ENCODE measurements around the gene TBC1D1.

Gene TBC1D1

DNA sequence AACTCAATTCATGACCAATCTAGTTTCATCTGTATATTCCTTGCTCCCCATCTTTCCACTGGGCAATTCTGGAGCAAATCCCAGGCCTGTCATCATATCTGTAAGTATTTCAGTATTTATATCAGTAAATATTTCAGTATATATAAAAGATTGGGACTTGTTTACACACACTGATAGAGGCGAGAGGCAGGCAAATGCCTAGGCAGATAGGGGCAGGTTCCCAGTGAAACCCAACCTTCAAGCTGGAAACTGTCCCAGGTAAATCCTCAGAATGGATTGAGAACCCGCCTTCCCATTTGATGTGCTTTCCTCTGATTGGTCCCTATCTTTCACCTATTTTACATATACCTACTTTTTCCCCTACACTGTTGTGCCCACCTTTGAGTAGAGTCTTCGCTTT lies 23.8 kb upstream of the TBC1D1 start:
- H3K23ac ChIP-seq (ENCODE audit: low read length in 2 of 2): no peak overlapping the region
- no peak overlapping the region for H3K4me3 ChIP-seq (ENCODE audit: insufficient read depth in 1 of 2, low read depth in 1 of 2, low read length in 2 of 2)
- peaks cover 5 to 9% of the 10 kb centered on the region in 2 experiments for H3K36me3 ChIP-seq (ENCODE audit: control insufficient read depth in 1 of 2, insufficient read depth in 2 of 2, low read depth in 1 of 2, low read length in 2 of 2)
- no peak overlapping the region for H3K4me2 ChIP-seq (ENCODE audit: low read length, poor library complexity, severe bottlenecking)
- H2BK5ac ChIP-seq (ENCODE audit: low read depth, low read length, poor library complexity, severe bottlenecking): no peak overlapping the region
- H3K14ac ChIP-seq (ENCODE audit: low read length in 2 of 2): no peak overlapping the region
- H3K4me1 ChIP-seq (ENCODE audit: control insufficient read depth, insufficient read depth, low read depth, low read length): no peaks in the 10 kb centered on the region
- H3K18ac ChIP-seq (ENCODE audit: low read depth in 1 of 2, low read length in 2 of 2): no peak overlapping the region
- H2BK12ac ChIP-seq (ENCODE audit: low read length in 2 of 2): no peak overlapping the region
- H3K27me3 ChIP-seq (ENCODE audit: control insufficient read depth in 1 of 2, insufficient read depth in 1 of 2, low read length in 2 of 2): no peaks in the 10 kb centered on the region
- H4K8ac ChIP-seq (ENCODE audit: low read length): no peak overlapping the region
- no peak overlapping the region for H2BK15ac ChIP-seq (ENCODE audit: low read depth, poor library complexity, severe bottlenecking)
- no peaks in the 10 kb centered on the region for H3K79me1 ChIP-seq (replicated peaks; ENCODE audit: low read length, poor library complexity, severe bottlenecking)
- WGBS: over 99% methylated on average over 3 of the region's 3 CpGs
- H3K4ac ChIP-seq (ENCODE audit: low read depth in 1 of 2, low read length in 2 of 2): no peak overlapping the region
- no peak overlapping the region for H2BK120ac ChIP-seq (ENCODE audit: low read depth, low read length)
- no peak overlapping the region for H3K9ac ChIP-seq (ENCODE audit: low read length)
- H3K27ac ChIP-seq (ENCODE audit: low read length, poor library complexity, severe bottlenecking): no peak overlapping the region
- H2AFZ ChIP-seq (ENCODE audit: low read depth, low read length): no peak overlapping the region
- no peak overlapping the region for H2AK5ac ChIP-seq (ENCODE audit: low read length, severe bottlenecking)
- no peak for DNase-seq
- H4K91ac ChIP-seq (ENCODE audit: low read length): no peak overlapping the region
- no peaks in the 10 kb centered on the region for H3K9me3 ChIP-seq (ENCODE audit: control insufficient read depth, low read length)

- no peaks in the 10 kb centered on the region for H3K27me3 ChIP-seq (ENCODE audit: control insufficient read depth in 1 of 2, insufficient read depth in 1 of 2, low read length in 2 of 2)
- H3K27ac ChIP-seq (ENCODE audit: low read length, poor library complexity, severe bottlenecking): no peak overlapping the region
- no peak for DNase-seq
- no peak overlapping the region for H2BK12ac ChIP-seq (ENCODE audit: low read length in 2 of 2)
- no peak overlapping the region for H3K4ac ChIP-seq (ENCODE audit: low read depth in 1 of 2, low read length in 2 of 2)
- no peak overlapping the region for H2AK5ac ChIP-seq (ENCODE audit: low read length, severe bottlenecking)
- WGBS: 96% methylated on average over 4 of the region's 4 CpGs
- H3K18ac ChIP-seq (ENCODE audit: low read depth in 1 of 2, low read length in 2 of 2): no peak overlapping the region
- no peak overlapping the region for H4K8ac ChIP-seq (ENCODE audit: low read length)
- no peak overlapping the region for H3K4me2 ChIP-seq (ENCODE audit: low read length, poor library complexity, severe bottlenecking)
- H3K9ac ChIP-seq (ENCODE audit: low read length): no peak overlapping the region
- no peaks in the 10 kb centered on the region for H3K4me1 ChIP-seq (ENCODE audit: control insufficient read depth, insufficient read depth, low read depth, low read length)
- H3K9me3 ChIP-seq (ENCODE audit: control insufficient read depth, low read length): no peaks in the 10 kb centered on the region
- H3K79me1 ChIP-seq (replicated peaks; ENCODE audit: low read length, poor library complexity, severe bottlenecking): no peaks in the 10 kb centered on the region
- H2BK15ac ChIP-seq (ENCODE audit: low read depth, poor library complexity, severe bottlenecking): no peak overlapping the region
- H2AFZ ChIP-seq (ENCODE audit: low read depth, low read length): no peak overlapping the region
- H3K36me3 ChIP-seq (ENCODE audit: control insufficient read depth in 1 of 2, insufficient read depth in 2 of 2, low read depth in 1 of 2, low read length in 2 of 2): peaks cover 3% of the 10 kb centered on the region in 2 experiments
- no peak overlapping the region for H2BK5ac ChIP-seq (ENCODE audit: low read depth, low read length, poor library complexity, severe bottlenecking)
- H3K14ac ChIP-seq (ENCODE audit: low read length in 2 of 2): no peak overlapping the region
- H3K23ac ChIP-seq (ENCODE audit: low read length in 2 of 2): no peak overlapping the region
- no peak overlapping the region for H3K4me3 ChIP-seq (ENCODE audit: insufficient read depth in 1 of 2, low read depth in 1 of 2, low read length in 2 of 2)
- no peak overlapping the region for H2BK120ac ChIP-seq (ENCODE audit: low read depth, low read length)
- no peak overlapping the region for H4K91ac ChIP-seq (ENCODE audit: low read length)
Measured at GRCh38 chr4:37868238-37868637, 22.6 kb upstream of the TBC1D1 start.

DNA sequence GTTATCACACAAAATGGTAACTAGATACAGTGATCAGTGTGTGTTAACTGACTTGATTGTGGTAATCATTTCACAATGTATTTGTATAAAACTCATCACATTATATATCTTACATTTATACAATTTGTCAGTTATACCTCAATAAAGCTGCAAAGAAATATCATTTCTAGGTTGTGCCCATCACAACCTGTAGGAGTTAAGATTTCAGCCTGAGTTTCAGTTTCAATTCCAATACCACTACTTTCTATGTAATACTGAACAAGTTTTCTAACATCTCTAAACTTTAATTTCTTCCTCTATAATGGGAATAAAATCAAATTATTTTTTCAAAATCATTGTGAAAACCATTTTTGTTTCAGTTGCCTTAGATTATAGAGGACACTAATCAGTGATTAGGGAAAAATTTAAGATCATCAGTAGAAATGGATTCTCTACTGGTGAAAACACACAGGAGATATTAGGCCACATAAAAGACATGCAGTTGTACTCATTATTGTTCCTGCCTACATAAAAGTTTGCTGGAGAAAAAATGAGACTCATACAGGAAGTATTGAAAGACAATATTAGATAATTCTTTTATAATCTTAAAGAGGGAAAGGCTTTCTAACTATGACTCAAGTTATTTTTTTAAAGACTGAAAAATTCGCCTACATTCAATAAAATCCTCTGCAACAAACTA lies 18.4 kb upstream of the TBC1D1 start:
- no peaks in the 10 kb centered on the region for H3K27me3 ChIP-seq (ENCODE audit: control insufficient read depth in 1 of 2, insufficient read depth in 1 of 2, low read length in 2 of 2)
- no peak overlapping the region for H3K27ac ChIP-seq (ENCODE audit: low read length, poor library complexity, severe bottlenecking)
- H2AK5ac ChIP-seq (ENCODE audit: low read length, severe bottlenecking): no peak overlapping the region
- no peak overlapping the region for H2BK120ac ChIP-seq (ENCODE audit: low read depth, low read length)
- whole genome bisulfite sequencing: 71% methylated on average over 1 of the region's 1 CpG
- H2BK12ac ChIP-seq (ENCODE audit: low read length in 2 of 2): no peak overlapping the region
- no peak overlapping the region for H3K23ac ChIP-seq (ENCODE audit: low read length in 2 of 2)
- H3K4me2 ChIP-seq (ENCODE audit: low read length, poor library complexity, severe bottlenecking): no peak overlapping the region
- H3K4me3 ChIP-seq (ENCODE audit: insufficient read depth in 1 of 2, low read depth in 1 of 2, low read length in 2 of 2): no peak overlapping the region
- H3K36me3 ChIP-seq (ENCODE audit: control insufficient read depth in 1 of 2, insufficient read depth in 2 of 2, low read depth in 1 of 2, low read length in 2 of 2): no peaks in the 10 kb centered on the region
- no peak overlapping the region for H2AFZ ChIP-seq (ENCODE audit: low read depth, low read length)
- H3K18ac ChIP-seq (ENCODE audit: low read depth in 1 of 2, low read length in 2 of 2): no peak overlapping the region
- no peaks in the 10 kb centered on the region for H3K79me1 ChIP-seq (replicated peaks; ENCODE audit: low read length, poor library complexity, severe bottlenecking)
- no peak overlapping the region for H3K4ac ChIP-seq (ENCODE audit: low read depth in 1 of 2, low read length in 2 of 2)
- no peak for DNase-seq
- H3K14ac ChIP-seq (ENCODE audit: low read length in 2 of 2): no peak overlapping the region
- no peak overlapping the region for H2BK5ac ChIP-seq (ENCODE audit: low read depth, low read length, poor library complexity, severe bottlenecking)
- H4K8ac ChIP-seq (ENCODE audit: low read length): no peak overlapping the region
- H3K9me3 ChIP-seq (ENCODE audit: control insufficient read depth, low read length): no peaks in the 10 kb centered on the region
- no peak overlapping the region for H2BK15ac ChIP-seq (ENCODE audit: low read depth, poor library complexity, severe bottlenecking)
- H4K91ac ChIP-seq (ENCODE audit: low read length): no peak overlapping the region
- H3K9ac ChIP-seq (ENCODE audit: low read length): no peak overlapping the region
- H3K4me1 ChIP-seq (ENCODE audit: control insufficient read depth, insufficient read depth, low read depth, low read length): no peaks in the 10 kb centered on the region

- Histone ChIP-seq H2BK12ac (ENCODE audit: low read length in 2 of 2) (no peak overlapping the region), H3K18ac (ENCODE audit: low read depth in 1 of 2, low read length in 2 of 2) (no peak overlapping the region), H3K4me2 (ENCODE audit: low read length, poor library complexity, severe bottlenecking) (no peak overlapping the region), H3K27me3 (ENCODE audit: control insufficient read depth in 1 of 2, insufficient read depth in 1 of 2, low read length in 2 of 2) (no peaks in the 10 kb centered on the region), H4K8ac (ENCODE audit: low read length) (no peak overlapping the region), H2BK5ac (ENCODE audit: low read depth, low read length, poor library complexity, severe bottlenecking) (no peak overlapping the region), H2AK5ac (ENCODE audit: low read length, severe bottlenecking) (no peak overlapping the region), H2BK120ac (ENCODE audit: low read depth, low read length) (no peak overlapping the region), H3K27ac (ENCODE audit: low read length, poor library complexity, severe bottlenecking) (no peak overlapping the region), H3K79me1 (replicated peaks; ENCODE audit: low read length, poor library complexity, severe bottlenecking) (no peaks in the 10 kb centered on the region), H3K36me3 (ENCODE audit: control insufficient read depth in 1 of 2, insufficient read depth in 2 of 2, low read depth in 1 of 2, low read length in 2 of 2) (no peaks in the 10 kb centered on the region), H3K23ac (ENCODE audit: low read length in 2 of 2) (no peak overlapping the region), H3K14ac (ENCODE audit: low read length in 2 of 2) (no peak overlapping the region), H3K4ac (ENCODE audit: low read depth in 1 of 2, low read length in 2 of 2) (no peak overlapping the region), H3K9ac (ENCODE audit: low read length) (no peak overlapping the region), H3K9me3 (ENCODE audit: control insufficient read depth, low read length) (no peaks in the 10 kb centered on the region), H3K4me1 (ENCODE audit: control insufficient read depth, insufficient read depth, low read depth, low read length) (no peaks in the 10 kb centered on the region), H2AFZ (ENCODE audit: low read depth, low read length) (no peak overlapping the region), H3K4me3 (ENCODE audit: insufficient read depth in 1 of 2, low read depth in 1 of 2, low read length in 2 of 2) (no peak overlapping the region), H4K91ac (ENCODE audit: low read length) (no peak overlapping the region), H2BK15ac (ENCODE audit: low read depth, poor library complexity, severe bottlenecking) (no peak overlapping the region)
- peak; percentile 51 for DNase-seq
- WGBS: no CpG with 5 or more reads among the region's 1 CpG
Measured at GRCh38 chr4:37873386-37873785, 17.5 kb upstream of the TBC1D1 start.

Data from mesenchymal stem cell (in vitro differentiated cells and primary cell).